Measurements from ENCODE around the gene CST5. TPM values are rescaled to one million over a fixed set of nuclear protein-coding genes. Genes with fewer than 3 reads are reported as not detected.
"Not testable (repeated sequence)": the region's sequence is repeated elsewhere in the genome, so short reads cannot be mapped to it uniquely, and the experiment has no call there.

CST5 gene
- polyA plus RNA-seq, 2 of the 4 experiments (the other 2 are of a cell fraction): not detected

- ChIA-PET CTCF (interaction anchor here (1.3 kb wide), 1 partner anchor 29 kb away, joined by 3 read pairs; no protein-coding TSS in a partner anchor), POLR2A (no interaction called here)
- no peak for DNase-seq (ENCODE audit: low read depth in 1 of 2, low spot score in 1 of 2)
- Histone ChIP-seq H3K4me3 (no peak overlapping the region), H3K4me2 (no peak overlapping the region), H3K27ac (no peak overlapping the region), H3K9me3 (no peaks in the 10 kb centered on the region), H3K4me1 (peaks cover 3% of the 10 kb centered on the region; the same call in 1 of the 3 replicates)
- no peak for FAIRE-seq
- 51% methylated on average over 10 of the region's 11 CpGs for WGBS (ENCODE audit: missing lambda C conversion rate)
- no peak for TF ChIP-seq FOXS1 (CRISPR knock-in tag; IDR thresholded peaks at IDR 0.05)
- no peak for TF ChIP-seq GATA3 (IDR thresholded peaks at IDR 0.05; ENCODE audit: borderline replicate concordance)
- TF ChIP-seq ZNF302 (CRISPR knock-in tag; IDR thresholded peaks at IDR 0.05): no peak
- TF ChIP-seq BCL3 (IDR thresholded peaks at IDR 0.05): no peak
- no peak for TF ChIP-seq CEBPB (IDR thresholded peaks at IDR 0.05)
- no peak for TF ChIP-seq CHD4 (IDR thresholded peaks at IDR 0.05; ENCODE audit: borderline replicate concordance)
- no peak for TF ChIP-seq TFCP2L1 (CRISPR knock-in tag; IDR thresholded peaks at IDR 0.05)
- no peak for ATAC-seq
Measured at GRCh38 chr20:23918101-23918862, 38.7 kb upstream of the CST5 start.

- WGBS (ENCODE audit: missing lambda C conversion rate): 52% methylated on average over 9 of the region's 9 CpGs
- POLR2A ChIA-PET: no interaction called here
- CTCF ChIA-PET: interaction anchor here (1.3 kb wide), 1 partner anchor 28 kb away, joined by 3 read pairs; no protein-coding TSS in a partner anchor
Measured at GRCh38 chr20:23917024-23917725, 37.6 kb upstream of the CST5 start.

GRCh38 chr20:23915844-23916243, 36.3 kb upstream of the CST5 start:
- TF ChIP-seq EHF (CRISPR knock-in tag; IDR thresholded peaks at IDR 0.05) (no peak), RCOR1 (IDR thresholded peaks at IDR 0.05; ENCODE audit: low read depth, low read length) (no peak), CBX8 (IDR thresholded peaks at IDR 0.05) (no peak), E2F6 (IDR thresholded peaks at IDR 0.05; ENCODE audit: borderline replicate concordance, low read depth) (no peak), CHD2 (IDR thresholded peaks at IDR 0.05; ENCODE audit: low read length, partially characterized antibody) (no peak), TFCP2L1 (CRISPR knock-in tag; IDR thresholded peaks at IDR 0.05) (no peak), SMC3 (IDR thresholded peaks at IDR 0.05) (no peak), RAD21 (conservative IDR thresholded peaks at IDR 0.05 in 1 of 2, IDR thresholded peaks at IDR 0.05 in 1 of 2) (no peak), ELK1 (IDR thresholded peaks at IDR 0.05; ENCODE audit: low read depth, low read length) (no peak), RFX5 (IDR thresholded peaks at IDR 0.05) (no peak)
- WGBS (ENCODE audit: missing lambda C conversion rate): 13% methylated on average over 1 of the region's 1 CpG
- no peak for FAIRE-seq
- no peak for ATAC-seq
- H3K4me2 ChIP-seq: no peak overlapping the region
- DNase-seq (ENCODE audit: low read depth in 1 of 2, low spot score in 1 of 2): no peak
- H3K4me1 ChIP-seq: peaks cover 3% of the 10 kb centered on the region; the same call in 1 of the 3 replicates
- no peak overlapping the region for H3K27ac ChIP-seq
- H3K4me3 ChIP-seq: no peak overlapping the region
- ChIA-PET CTCF (no interaction called here), POLR2A (no interaction called here)
- no peaks in the 10 kb centered on the region for H3K9me3 ChIP-seq

More at GRCh38 chr20:23917024-23917725, 37.6 kb upstream of the CST5 start:
- peaks cover 3% of the 10 kb centered on the region; the same call in 1 of the 3 replicates for H3K4me1 ChIP-seq
- DNase-seq (ENCODE audit: low read depth in 1 of 2, low spot score in 1 of 2) (no peak), FAIRE-seq (no peak), ATAC-seq (no peak)
- no peaks in the 10 kb centered on the region for H3K9me3 ChIP-seq
- TF ChIP-seq ATOH8 (CRISPR knock-in tag; IDR thresholded peaks at IDR 0.05; ENCODE audit: low read depth) (no peak), EP300 (IDR thresholded peaks at IDR 0.05) (no peak), CHD4 (IDR thresholded peaks at IDR 0.05; ENCODE audit: borderline replicate concordance) (no peak), KDM1A (IDR thresholded peaks at IDR 0.05; ENCODE audit: low read depth) (no peak), MAZ (IDR thresholded peaks at IDR 0.05; ENCODE audit: borderline replicate concordance, low read depth, low read length) (no peak), SMC3 (IDR thresholded peaks at IDR 0.05) (no peak), ZSCAN20 (CRISPR knock-in tag; IDR thresholded peaks at IDR 0.05) (no peak), KDM5A (IDR thresholded peaks at IDR 0.05) (no peak), PHF8 (IDR thresholded peaks at IDR 0.05; ENCODE audit: borderline replicate concordance, low read depth) (no peak), NPAS2 (CRISPR knock-in tag; IDR thresholded peaks at IDR 0.05; ENCODE audit: borderline replicate concordance) (no peak), MAX (IDR thresholded peaks at IDR 0.05) (no peak), NFE2L2 (conservative IDR thresholded peaks at IDR 0.05; ENCODE audit: low read length) (no peak), BHLHE40 (IDR thresholded peaks at IDR 0.05; ENCODE audit: low read depth, low read length) (no peak)
- no peak overlapping the region for H3K4me3 ChIP-seq
- H3K27ac ChIP-seq: no peak overlapping the region
- no peak overlapping the region for H3K4me2 ChIP-seq

GRCh38 chr20:23914469-23914868, 34.9 kb upstream of the CST5 start:
- H3K9me3 ChIP-seq; POLR2A ChIA-PET; H3K4me1 ChIP-seq; FAIRE-seq; ATAC-seq; H3K4me2 ChIP-seq; DNase-seq (ENCODE audit: low read depth in 1 of 2, low spot score in 1 of 2); H3K4me3 ChIP-seq; H3K27ac ChIP-seq: not testable (repeated sequence)
- CTCF ChIA-PET: interaction anchor here (0.8 to 1.3 kb wide), 2 partner anchors 23 to 25 kb away, joined by 3 to 4 read pairs; no protein-coding TSS in a partner anchor
- 51% methylated on average over 4 of the region's 4 CpGs for WGBS (ENCODE audit: missing lambda C conversion rate)

Data from A549 (cell line).